ENCODE results near the gene BHMT. TPM values are rescaled to one million over a fixed set of nuclear protein-coding genes. Genes with fewer than 3 reads are reported as not detected.
"Not testable (repeated sequence)": the region's sequence is repeated elsewhere in the genome, so short reads cannot be mapped to it uniquely, and the experiment has no call there.

Gene BHMT
- total and polyA plus RNA-seq, 4 donors = 27.7 to 197 (median 116) TPM

GRCh38 chr5:79173626-79174025, 62.0 kb downstream of the BHMT start:
- Histone ChIP-seq H3K9ac (ENCODE audit: low read depth in 1 of 2, low read length in 2 of 2) (no peak overlapping the region), H3K27ac (ENCODE audit: low read depth in 1 of 2, low read length in 2 of 2) (no peak overlapping the region), H3K9me3 (ENCODE audit: control insufficient read depth in 4 of 4, low read length in 3 of 4) (no peaks in the 10 kb centered on the region), H3K36me3 (ENCODE audit: control insufficient read depth in 4 of 4, insufficient read depth in 3 of 4, low read depth in 1 of 4, low read length in 3 of 4) (no peaks in the 10 kb centered on the region), H3K4me3 (ENCODE audit: low read depth in 1 of 3, low read length in 3 of 3) (no peak overlapping the region), H3K4me1 (ENCODE audit: control insufficient read depth in 4 of 4, insufficient read depth in 4 of 4, low read length in 3 of 4) (peaks cover 0 to 3% (median 0%) of the 10 kb centered on the region in 4 donors), H3K27me3 (ENCODE audit: control insufficient read depth in 4 of 4, insufficient read depth in 4 of 4, low read length in 3 of 4) (no peaks in the 10 kb centered on the region)
- WGBS = 83% methylated on average over 6 of the region's 6 CpGs
- TF ChIP-seq FOXA2 (IDR thresholded peaks at IDR 0.05) = peak; percentile 48
- no peak for TF ChIP-seq HNF4A (conservative IDR thresholded peaks at IDR 0.05)
- TF ChIP-seq NR2F2 (IDR thresholded peaks at IDR 0.05) = no peak
- no peak for TF ChIP-seq RAD21 (IDR thresholded peaks at IDR 0.05)
- no peak for TF ChIP-seq SP1 (IDR thresholded peaks at IDR 0.05)
- no peak for DNase-seq (ENCODE audit: low spot score)

DNA sequence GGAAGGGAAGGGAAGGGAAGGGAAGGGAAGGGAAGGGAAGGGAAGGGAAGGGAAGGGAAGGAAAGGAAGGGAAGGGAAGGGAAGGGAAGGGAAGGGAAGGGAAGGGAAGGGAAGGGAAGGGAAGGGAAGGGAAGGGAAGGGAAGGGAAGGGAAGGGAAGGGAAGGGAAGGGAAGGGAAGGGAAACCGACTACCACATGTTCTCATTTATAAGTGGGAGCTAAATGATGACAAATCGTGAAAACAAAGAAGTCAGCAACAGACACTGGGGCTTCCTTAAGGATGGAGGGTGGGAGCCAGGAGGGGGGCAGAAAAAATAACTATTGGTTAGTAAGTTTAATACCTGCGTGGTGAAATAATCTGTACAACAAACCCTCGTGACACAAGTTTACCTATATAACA, 68.8 kb downstream of the BHMT start:
- DNase-seq (ENCODE audit: low spot score); H3K4me1 ChIP-seq (ENCODE audit: control insufficient read depth in 4 of 4, insufficient read depth in 4 of 4, low read length in 3 of 4); H3K4me3 ChIP-seq (ENCODE audit: low read depth in 1 of 3, low read length in 3 of 3); H3K36me3 ChIP-seq (ENCODE audit: control insufficient read depth in 4 of 4, insufficient read depth in 3 of 4, low read depth in 1 of 4, low read length in 3 of 4); H3K9me3 ChIP-seq (ENCODE audit: control insufficient read depth in 4 of 4, low read length in 3 of 4); H3K27ac ChIP-seq (ENCODE audit: low read depth in 1 of 2, low read length in 2 of 2); H3K9ac ChIP-seq (ENCODE audit: low read depth in 1 of 2, low read length in 2 of 2); H3K27me3 ChIP-seq (ENCODE audit: control insufficient read depth in 4 of 4, insufficient read depth in 4 of 4, low read length in 3 of 4): not testable (repeated sequence)
- 88% methylated on average over 4 of the region's 4 CpGs for WGBS

DNA sequence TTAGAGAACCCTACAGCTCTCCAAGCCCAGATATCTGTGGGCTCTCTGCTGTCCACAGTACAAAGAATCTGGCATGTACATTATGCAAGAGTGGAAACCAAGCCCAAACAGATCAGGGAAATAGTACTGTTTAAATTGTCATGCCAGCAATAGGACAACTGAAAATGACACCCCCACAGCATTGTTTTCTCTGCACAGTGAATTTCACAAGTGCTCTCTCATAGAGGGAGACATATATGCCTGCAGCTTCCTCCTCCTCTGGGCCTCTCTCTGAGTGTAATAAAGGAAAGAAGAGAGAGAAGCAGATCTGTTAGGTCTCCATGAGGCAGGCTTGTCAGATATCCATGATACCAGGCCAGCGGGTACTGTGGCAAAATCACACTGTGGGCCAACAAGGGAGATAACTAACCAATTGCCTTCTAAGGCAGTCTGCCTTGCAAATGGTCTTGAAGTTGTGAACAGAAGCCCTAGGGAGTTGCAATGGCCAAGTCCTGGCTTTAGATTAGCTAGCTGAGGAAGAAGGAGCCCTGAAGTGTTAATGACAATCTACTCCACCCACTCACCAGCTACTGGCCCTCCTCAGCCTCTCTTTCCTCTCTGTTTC, 69.9 kb downstream of the BHMT start:
- Histone ChIP-seq H3K27me3 (ENCODE audit: control insufficient read depth in 4 of 4, insufficient read depth in 4 of 4, low read length in 3 of 4) (no peaks in the 10 kb centered on the region), H3K4me3 (ENCODE audit: low read depth in 1 of 3, low read length in 3 of 3) (no peak overlapping the region), H3K36me3 (ENCODE audit: control insufficient read depth in 4 of 4, insufficient read depth in 3 of 4, low read depth in 1 of 4, low read length in 3 of 4) (no peaks in the 10 kb centered on the region), H3K9ac (ENCODE audit: low read depth in 1 of 2, low read length in 2 of 2) (no peak overlapping the region), H3K9me3 (ENCODE audit: control insufficient read depth in 4 of 4, low read length in 3 of 4) (no peaks in the 10 kb centered on the region), H3K27ac (ENCODE audit: low read depth in 1 of 2, low read length in 2 of 2) (no peak overlapping the region), H3K4me1 (ENCODE audit: control insufficient read depth in 4 of 4, insufficient read depth in 4 of 4, low read length in 3 of 4) (peaks cover 0 to 3% (median 0%) of the 10 kb centered on the region in 4 donors)
- WGBS = 85% methylated on average over 1 of the region's 1 CpG
- no peak for DNase-seq (ENCODE audit: low spot score)
- TF ChIP-seq HNF4A (conservative IDR thresholded peaks at IDR 0.05) = peak; percentile 30 to 40
- TF ChIP-seq, protein P1, sequence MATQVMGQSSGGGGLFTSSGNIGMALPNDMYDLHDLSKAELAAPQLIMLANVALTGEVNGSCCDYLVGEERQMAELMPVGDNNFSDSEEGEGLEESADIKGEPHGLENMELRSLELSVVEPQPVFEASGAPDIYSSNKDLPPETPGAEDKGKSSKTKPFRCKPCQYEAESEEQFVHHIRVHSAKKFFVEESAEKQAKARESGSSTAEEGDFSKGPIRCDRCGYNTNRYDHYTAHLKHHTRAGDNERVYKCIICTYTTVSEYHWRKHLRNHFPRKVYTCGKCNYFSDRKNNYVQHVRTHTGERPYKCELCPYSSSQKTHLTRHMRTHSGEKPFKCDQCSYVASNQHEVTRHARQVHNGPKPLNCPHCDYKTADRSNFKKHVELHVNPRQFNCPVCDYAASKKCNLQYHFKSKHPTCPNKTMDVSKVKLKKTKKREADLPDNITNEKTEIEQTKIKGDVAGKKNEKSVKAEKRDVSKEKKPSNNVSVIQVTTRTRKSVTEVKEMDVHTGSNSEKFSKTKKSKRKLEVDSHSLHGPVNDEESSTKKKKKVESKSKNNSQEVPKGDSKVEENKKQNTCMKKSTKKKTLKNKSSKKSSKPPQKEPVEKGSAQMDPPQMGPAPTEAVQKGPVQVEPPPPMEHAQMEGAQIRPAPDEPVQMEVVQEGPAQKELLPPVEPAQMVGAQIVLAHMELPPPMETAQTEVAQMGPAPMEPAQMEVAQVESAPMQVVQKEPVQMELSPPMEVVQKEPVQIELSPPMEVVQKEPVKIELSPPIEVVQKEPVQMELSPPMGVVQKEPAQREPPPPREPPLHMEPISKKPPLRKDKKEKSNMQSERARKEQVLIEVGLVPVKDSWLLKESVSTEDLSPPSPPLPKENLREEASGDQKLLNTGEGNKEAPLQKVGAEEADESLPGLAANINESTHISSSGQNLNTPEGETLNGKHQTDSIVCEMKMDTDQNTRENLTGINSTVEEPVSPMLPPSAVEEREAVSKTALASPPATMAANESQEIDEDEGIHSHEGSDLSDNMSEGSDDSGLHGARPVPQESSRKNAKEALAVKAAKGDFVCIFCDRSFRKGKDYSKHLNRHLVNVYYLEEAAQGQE (IDR thresholded peaks at IDR 0.05) = peak; percentile 68
- TF ChIP-seq, protein P2, sequence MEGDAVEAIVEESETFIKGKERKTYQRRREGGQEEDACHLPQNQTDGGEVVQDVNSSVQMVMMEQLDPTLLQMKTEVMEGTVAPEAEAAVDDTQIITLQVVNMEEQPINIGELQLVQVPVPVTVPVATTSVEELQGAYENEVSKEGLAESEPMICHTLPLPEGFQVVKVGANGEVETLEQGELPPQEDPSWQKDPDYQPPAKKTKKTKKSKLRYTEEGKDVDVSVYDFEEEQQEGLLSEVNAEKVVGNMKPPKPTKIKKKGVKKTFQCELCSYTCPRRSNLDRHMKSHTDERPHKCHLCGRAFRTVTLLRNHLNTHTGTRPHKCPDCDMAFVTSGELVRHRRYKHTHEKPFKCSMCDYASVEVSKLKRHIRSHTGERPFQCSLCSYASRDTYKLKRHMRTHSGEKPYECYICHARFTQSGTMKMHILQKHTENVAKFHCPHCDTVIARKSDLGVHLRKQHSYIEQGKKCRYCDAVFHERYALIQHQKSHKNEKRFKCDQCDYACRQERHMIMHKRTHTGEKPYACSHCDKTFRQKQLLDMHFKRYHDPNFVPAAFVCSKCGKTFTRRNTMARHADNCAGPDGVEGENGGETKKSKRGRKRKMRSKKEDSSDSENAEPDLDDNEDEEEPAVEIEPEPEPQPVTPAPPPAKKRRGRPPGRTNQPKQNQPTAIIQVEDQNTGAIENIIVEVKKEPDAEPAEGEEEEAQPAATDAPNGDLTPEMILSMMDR (IDR thresholded peaks at IDR 0.05; ENCODE audit: low read depth, low read length, missing input control) = no peak
- no peak for TF ChIP-seq GABPA (IDR thresholded peaks at IDR 0.05 in 1 of 2, conservative IDR thresholded peaks at IDR 0.05 in 1 of 2)

Small RNA genes lying within 50 kb of the gene (small RNA-seq; reads per million reads assigned to genes)
- gene RNY3P1 = not detected

Other genes starting within 250 kb of the BHMT start
- gene ARSB, start 126.5 kb upstream of the BHMT start, total RNA-seq = 10 to 100 TPM; 13.7 to 26.2 TPM
- 1 to 10 TPM; 3.5 to 3.7 TPM for gene ARSB, start 126.5 kb upstream of the BHMT start, polyA plus RNA-seq
- gene DMGDH, start 42.1 kb upstream of the BHMT start, total RNA-seq = 100 to 1,000 TPM in 1 of 2 donors, 10 to 100 TPM in 1; 28.9 to 130 TPM
- gene DMGDH, start 42.1 kb upstream of the BHMT start, polyA plus RNA-seq = 10 to 100 TPM; 39.4 to 57.6 TPM
- gene BHMT2, start 42.0 kb upstream of the BHMT start, total RNA-seq = 100 to 1,000 TPM in 1 of 2 donors, 10 to 100 TPM in 1; 62.3 to 374 TPM
- gene BHMT2, start 42.0 kb upstream of the BHMT start, polyA plus RNA-seq = 100 to 1,000 TPM; 216 to 326 TPM
- 1 to 10 TPM; 8.6 to 9.7 TPM for gene JMY, start 124.3 kb downstream of the BHMT start, total RNA-seq
- 1 to 10 TPM; 2.4 to 3.8 TPM for gene JMY, start 124.3 kb downstream of the BHMT start, polyA plus RNA-seq